Measurements from ENCODE around the gene ERGIC1.
A peak's percentile ranks its signal among the peaks of the same experiment; 100 is the strongest.

Gene ERGIC1

DNA sequence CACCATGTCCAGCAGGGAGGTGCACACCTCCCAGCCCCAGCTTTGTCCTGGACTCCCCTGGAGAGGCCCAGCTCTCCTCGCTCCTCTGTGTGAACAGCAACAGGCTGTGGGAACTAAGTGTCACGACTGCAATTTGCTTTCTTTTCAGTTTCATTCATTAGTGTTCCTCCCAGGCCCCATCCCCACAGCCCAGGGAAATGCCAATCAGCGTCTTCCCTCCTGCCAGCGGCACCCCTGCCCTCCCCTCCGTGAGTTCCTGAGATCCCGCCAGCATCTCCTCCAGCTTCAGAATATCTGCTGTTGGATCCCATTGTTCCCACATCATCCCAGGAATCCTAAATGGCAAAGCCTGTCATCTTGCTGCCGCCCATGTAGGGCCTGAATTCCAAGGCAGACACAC is 112.1 kb downstream of the ERGIC1 start:
- Histone ChIP-seq H3K4me3 (no peak overlapping the region), H3K27ac (no peak overlapping the region)

DNA sequence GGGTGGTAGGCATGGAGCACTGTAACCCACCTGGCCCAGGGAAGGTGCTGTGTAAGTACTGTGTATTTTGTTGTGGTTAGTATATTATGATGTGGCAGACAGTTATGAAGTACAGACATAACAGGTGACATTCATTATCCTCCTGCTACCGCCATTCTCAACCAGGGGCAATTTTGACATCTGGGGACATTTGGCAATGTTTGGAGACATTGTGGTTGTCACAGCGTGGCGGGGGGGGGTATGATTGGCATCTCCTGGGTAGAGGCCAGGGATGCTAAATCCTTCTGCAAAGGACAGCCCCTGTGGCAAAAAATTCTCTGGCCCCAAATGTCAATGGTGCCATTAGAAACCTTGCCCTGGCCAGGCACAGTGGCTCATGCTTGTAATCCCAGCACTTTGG is 115.4 kb downstream of the ERGIC1 start:
- Histone ChIP-seq H3K4me3 (no peak overlapping the region), H3K27ac (no peak overlapping the region)

DNA sequence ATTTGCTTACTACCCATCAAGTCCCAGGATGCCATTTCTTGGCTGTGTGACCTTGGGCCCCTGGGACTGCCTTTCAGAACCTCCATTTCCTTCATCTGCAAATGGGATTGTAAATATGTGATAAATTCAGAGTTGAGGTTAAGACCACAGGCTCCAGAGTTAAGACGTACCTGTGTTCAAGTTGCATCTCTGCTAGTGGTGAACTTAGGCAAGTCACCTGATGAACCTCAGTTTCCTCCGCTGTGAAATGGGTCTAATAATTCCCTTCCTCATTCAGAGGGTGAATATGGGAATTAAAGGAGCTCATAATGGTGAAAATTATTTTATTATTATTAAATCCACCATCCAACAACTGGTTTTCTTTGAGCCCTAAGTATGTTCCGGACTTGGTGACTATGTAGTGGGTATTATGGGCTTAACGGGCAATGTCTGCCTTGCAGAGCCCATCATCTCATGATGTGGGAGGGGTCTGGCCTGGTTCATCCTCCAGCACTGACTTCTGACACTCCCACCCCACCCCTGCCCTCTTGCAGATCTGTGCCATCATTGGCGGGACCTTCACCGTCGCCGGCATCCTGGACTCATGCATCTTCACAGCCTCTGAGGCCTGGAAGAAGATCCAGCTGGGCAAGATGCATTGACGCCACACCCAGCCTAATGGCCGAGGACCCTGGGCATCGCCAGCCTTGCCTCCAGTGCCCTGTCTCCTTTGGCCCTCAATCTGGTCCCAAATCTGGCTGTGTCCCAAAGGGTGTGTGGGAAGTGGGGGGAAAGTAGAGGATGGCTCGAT is 116.3 kb downstream of the ERGIC1 start:
- Histone ChIP-seq H3K27ac (no peak overlapping the region), H3K4me3 (no peak overlapping the region)

DNA sequence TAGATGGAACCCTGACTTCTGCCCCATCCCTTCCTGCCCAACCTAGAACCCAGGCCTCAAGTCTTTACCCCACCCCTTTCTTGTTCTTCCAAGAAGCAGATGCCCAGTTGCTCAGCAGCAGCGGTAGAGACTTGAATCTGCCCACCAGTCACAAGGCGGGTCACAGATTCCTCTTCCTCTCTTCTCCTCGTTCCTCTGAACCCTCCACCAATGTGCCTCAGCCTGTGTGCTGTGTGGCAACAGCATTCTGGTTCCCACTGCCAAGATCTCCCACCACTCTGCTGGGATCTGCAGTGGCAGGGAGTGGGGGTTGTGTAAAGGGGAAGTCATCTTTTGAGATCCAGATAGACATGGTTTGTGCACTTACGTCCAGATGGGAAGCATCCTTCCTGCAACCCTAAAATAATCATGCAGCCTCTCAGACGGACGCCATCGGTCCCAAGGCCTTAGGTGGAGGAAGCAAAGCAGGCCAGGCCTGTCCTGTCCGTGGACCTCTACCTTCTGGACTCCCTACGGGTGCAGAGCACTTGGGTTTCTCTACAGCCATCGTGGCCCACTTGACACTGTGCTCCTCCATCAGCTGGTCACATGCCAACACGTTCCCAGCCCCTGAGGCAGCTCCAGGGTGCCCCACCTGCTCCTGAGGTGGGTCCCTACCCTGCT is 117.5 kb downstream of the ERGIC1 start:
- Histone ChIP-seq H3K4me3 (no peak overlapping the region), H3K27ac (peak overlapping the region in 1 of 21 experiments; percentile 21)

DNA sequence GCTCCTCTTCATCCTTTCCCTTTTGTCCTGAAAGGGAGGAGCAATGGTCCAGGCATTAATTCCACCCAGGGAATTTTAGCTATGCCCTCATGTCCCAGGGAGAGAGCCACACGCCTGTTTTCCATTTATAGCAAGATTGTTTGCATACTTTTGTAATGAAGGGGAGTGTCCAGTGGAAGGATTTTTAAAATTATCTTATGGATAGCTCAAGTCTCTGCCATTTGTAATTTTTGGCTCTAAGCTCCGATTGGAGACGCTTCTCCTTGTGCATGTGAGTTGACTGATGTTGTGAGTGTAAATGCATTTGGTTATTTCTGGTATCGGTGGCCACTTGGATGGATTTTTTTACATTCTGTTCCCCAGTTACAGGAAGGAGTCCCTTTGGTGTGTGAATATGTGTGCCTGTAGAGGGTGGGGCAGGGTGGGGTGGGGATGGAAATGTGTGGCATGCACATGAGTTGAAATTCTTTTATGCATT is 118.0 kb downstream of the ERGIC1 start:
- Histone ChIP-seq H3K27ac (no peak overlapping the region), H3K4me3 (no peak overlapping the region)

DNA sequence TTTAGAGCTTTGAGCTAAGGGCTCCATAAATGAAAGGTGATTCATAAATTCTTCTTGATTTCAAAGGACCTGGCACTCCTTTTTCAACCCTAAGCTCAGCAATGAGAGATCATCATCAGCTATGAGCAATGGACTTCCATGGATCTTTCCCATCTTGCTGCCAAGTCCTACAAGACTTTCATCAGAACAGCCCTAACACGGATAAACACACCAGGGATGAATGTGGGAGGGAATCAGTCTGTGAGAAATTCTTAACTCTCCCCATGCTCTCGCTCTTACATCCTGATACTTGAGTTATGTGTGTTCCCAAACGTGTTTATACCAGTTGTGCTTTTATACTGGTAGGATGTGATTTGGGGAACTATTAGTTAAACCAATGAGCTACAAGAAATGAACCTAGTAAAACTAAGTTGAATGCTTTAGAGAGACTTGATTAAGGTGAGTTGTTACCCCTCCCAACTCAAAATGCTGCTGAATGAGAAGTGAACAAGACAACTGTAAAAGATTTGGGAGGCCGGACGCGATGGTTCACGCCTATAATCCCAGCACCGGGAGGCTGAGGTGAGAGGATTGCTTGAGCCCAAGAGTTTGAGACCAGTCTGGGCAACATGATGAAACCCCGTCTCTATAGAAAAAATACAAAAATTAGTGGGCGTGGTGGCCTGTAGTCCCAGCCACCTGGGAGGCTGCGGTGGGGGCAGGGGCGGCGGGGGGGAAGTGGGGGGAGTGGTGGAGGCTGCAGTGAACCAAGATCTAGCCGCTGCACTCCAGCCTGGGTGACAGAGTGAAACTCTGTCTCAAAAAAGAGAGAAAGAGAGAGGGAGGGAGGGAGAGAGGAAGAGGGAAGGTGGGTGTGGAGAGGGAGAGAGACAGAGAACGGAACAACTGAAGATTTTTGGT is 120.0 kb downstream of the ERGIC1 start:
- peak overlapping the region in 3 of 21 experiments; percentile 11 to 44 (median 39) for H3K27ac ChIP-seq
- no peak overlapping the region for H3K4me3 ChIP-seq

DNA sequence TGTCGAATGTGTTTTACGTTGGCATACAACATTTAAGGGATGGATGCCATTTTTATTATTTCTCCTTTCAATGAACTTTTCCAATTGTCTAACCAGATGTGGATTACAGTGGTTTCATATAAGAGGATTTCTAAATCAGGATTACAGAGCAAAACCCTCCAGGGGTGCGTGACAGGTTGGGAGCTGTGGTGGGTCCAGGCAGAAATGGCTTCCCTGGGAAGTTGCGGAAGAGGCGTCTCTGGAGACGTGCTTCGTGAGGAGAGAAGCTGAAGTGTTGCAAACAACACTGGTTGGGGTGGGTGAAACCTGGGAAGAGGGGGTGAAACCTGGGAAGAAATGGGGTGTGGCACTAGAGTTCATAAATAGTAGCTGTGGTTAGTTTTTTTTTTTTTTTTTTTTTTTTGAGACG is 120.7 kb downstream of the ERGIC1 start:
- H3K4me3 ChIP-seq, result no peak overlapping the region
- peak overlapping the region in 3 of 21 experiments; percentile 11 to 44 (median 39) for H3K27ac ChIP-seq

DNA sequence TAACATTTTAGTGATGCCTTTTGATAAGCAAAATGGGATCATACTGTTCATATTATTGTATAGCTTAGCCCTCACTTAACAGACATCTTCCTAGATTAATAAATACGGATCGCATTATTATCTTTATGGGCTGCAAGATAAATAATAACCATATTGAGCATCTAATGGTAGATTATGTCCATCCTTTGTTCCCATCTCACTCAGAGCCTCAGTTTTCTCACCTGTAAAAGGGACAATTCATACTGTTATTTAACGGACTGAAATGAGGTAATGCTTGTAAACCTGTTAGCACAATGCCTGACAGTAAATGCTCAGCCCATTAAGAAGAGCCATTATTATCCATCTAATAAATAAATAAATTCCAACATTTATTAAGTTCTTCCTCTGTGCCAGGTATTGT is 122.2 kb downstream of the ERGIC1 start:
- H3K4me3 ChIP-seq, result no peak overlapping the region
- H3K27ac ChIP-seq, result no peak overlapping the region

DNA sequence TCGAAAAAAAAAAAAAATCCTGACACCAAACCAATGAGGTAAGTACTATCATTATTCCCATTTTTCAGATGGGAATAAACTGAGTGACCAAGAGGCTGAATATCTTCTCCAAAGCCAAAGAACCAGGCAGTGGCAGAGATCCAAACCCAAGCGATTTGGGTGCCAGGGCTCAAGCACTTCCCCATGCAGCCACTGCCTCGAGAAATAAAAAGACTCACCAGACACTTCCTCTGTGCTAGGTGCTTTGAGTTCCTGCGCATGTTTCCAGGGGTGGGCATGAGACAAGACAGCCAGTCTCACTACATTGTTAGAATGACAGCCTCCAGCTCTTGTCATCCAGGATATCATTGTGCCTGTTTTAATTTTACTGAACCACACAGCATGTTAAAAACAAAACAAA is 122.9 kb downstream of the ERGIC1 start:
- no peak overlapping the region for H3K4me3 ChIP-seq
- H3K27ac ChIP-seq, result no peak overlapping the region

DNA sequence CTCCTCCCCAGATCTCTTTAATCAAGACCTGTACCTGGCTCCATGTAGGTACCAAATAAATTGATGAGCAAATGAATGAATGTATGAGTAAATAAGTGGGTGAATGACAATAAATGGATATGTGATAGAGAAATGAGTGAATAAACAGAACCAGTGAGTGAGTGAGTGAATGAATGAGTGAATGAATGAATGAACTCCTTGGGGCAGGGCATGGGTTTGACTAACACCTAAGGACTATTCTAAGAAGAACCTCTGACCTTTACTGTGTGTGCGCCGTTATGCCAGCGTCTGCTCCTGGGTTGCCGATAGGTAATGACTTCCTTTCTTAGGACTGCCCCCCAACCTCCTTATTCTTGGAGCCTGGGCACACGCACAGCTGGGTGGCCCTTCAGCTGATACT is 123.4 kb downstream of the ERGIC1 start:
- H3K27ac ChIP-seq, result no peak overlapping the region
- H3K4me3 ChIP-seq, result no peak overlapping the region

DNA sequence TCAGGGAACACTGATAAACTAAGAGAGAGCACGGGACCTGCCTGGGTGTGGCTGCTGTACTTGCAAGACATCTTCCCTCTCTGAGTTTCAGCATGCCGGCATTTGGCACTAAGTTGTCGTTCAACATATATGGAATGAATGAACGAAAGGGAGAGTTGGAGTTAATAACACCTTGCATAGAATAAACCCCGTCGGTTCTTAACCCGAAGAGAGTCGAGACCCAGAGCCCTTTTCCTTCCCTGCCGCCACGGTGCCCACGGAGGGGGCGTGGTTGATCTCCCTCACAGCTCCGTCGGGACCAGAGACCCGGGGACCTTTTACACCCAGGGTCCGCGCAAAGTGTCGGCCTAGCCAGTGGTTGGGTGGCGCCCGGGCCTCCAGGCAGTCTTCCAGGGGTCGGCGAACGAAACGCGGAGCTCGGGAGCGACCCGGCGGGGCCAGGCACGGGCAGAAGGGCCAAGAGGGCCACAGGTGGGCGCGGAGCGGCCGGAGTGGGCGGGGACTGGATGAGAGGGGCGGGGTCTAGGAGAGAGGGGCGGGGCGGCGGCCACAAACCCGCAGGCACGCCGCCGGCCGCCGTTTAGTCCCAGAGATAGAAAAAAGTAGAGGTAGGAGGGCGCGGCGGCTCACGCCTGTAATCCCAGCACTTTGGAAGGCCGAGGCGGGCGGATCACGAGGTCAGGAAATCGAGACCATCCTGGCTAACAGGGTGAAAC is 124.4 kb downstream of the ERGIC1 start:
- Histone ChIP-seq H3K27ac (peak overlapping the region in 20 of 21 experiments; percentile 78 to 94 (median 89)), H3K4me3 (peak overlapping the region; percentile 59 to 96 (median 91))

DNA sequence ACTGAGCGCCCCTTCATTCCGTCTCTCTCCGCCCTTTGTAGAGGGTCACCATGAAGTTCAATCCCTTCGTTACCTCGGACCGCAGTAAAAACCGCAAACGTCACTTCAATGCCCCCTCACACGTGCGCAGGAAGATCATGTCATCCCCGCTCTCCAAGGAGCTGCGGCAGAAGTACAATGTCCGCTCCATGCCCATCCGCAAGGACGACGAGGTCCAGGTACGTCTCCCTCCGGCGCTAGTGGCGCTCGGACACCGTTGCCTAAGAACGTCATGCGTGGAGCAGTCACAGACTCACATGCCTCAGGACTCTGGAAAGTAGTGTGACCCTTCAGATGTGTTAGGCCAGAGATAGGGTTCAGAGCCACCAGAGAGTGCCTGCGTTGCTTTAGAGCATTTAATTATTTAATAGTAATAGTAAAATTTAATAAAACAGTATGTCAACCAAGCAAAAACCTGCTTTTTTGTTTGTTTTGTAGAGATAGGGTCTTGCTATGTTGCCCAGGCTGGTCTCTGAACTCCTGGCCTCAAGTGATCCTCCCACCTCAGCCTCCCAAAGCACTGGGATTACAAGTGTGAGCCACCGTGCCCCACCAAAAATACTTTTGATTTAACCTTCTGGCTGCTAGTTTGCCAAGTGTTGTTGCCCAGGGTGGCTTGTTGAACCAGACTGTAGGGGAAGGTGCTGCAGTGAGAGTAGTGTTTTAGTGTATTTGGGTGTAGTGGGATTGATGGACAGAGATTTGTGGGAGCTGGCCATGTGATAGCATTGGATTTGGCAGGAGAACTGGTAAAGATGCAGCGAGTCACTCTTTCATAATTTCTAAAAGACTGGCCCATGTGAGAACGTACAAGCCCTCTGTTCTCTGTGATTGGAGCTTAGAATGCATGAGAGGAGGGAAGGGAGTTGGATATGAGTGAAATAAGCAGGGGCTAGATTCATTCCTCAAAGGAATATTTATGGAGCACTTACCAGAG is 126.1 kb downstream of the ERGIC1 start:
- Histone ChIP-seq H3K4me3 (peak overlapping the region; percentile 59 to 96 (median 91)), H3K27ac (peak overlapping the region in 20 of 21 experiments; percentile 78 to 94 (median 89))

DNA sequence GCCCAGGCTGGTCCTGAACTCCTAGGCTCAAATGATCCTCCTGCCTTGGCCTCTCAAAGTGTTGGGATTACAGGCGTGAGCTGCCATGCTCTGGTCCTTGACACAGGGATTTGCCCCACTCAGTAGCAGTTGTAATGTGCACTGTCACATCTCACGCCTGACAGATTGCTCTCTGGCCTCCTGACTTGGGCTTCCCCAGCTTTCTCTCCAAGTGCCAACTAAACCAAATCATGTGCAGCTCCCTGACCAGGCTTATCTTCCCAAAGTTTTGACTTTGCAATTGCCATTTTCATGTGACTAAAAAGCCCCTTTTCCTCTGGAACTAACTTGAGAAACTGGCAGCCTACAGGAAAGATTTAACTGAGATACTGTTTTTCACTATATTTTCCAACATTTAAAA is 135.9 kb downstream of the ERGIC1 start:
- Histone ChIP-seq H3K4me3 (no peak overlapping the region), H3K27ac (peak overlapping the region in 1 of 21 experiments; percentile 37)

DNA sequence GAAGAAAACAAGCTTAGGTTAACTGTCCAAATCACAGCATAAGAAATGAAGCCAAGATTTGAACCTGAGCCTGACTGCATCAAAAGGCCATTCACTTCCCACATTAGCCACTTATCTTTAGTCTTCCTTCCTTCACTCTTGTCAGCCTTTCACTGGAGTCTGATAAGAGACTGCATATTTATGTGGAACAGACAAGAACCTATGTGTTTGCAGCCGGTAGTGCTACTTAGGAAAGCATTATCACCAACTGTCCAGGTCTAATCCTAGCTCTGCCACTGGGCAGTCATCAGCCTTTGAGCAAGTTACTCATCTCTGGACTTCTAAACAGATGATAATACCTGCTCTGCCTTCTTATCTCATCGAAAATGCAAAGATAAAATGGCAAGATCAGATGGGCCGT is 137.4 kb downstream of the ERGIC1 start:
- Histone ChIP-seq H3K4me3 (no peak overlapping the region), H3K27ac (no peak overlapping the region)

DNA sequence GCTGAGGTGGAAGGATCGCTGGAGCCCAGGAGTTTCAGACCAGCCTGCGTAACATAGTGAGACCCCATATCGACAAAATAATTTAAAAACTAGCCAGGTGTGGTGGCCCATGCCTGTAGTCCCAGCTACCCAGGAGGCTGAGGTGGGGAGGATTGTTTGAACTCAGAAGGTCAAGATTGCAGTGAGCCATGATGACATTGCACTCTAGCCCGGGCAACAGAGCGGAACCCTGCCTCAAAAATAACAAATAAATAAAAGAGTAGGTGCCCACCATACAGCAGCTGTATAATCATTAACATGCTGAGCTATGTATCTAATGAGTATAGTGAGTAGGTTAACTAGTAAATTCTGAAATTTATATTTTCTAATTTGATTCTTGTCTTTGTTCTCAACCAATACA is 138.5 kb downstream of the ERGIC1 start:
- no peak overlapping the region for H3K27ac ChIP-seq

DNA sequence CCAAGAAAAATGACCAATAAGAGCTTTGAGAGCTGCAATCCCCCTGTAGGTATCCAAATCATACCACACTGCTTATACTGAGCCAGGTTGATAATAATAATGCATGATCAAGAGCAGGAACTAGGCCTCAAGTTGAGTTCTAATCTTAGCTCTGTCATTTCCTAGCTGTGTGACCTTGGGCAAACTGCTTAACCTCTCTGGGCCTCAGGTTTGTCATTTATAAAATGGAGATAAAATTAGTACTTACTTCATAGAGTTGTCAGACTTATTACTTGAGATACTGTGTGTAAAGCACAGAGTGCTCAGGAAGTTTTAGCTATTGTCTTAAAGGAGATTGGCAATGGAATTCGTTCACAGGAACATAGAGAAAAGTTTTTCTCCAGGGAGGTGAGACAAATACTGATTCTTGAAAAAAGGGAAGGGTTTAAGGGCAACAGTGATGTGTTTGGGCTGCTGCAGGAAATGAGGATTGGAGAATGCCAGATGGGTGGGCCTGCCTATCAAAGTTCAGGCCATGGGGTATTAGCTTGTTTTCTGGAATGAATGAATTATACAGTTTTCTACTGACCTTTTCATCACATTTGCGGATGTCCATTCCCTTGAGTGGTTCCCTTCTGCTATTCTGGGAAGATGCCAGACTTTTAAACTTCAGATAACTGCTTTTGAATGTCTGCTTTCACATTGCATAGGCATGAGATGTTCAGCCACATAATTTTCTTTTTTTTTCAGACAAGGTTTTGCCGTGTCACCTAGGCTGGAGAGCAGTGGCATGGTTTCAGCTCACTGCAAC is 139.3 kb downstream of the ERGIC1 start:
- no peak overlapping the region for H3K27ac ChIP-seq
- no peak overlapping the region for H3K4me3 ChIP-seq

More for the DNA sequence above, 138.5 kb downstream of the ERGIC1 start:
- no peak overlapping the region for H3K4me3 ChIP-seq

DNA sequence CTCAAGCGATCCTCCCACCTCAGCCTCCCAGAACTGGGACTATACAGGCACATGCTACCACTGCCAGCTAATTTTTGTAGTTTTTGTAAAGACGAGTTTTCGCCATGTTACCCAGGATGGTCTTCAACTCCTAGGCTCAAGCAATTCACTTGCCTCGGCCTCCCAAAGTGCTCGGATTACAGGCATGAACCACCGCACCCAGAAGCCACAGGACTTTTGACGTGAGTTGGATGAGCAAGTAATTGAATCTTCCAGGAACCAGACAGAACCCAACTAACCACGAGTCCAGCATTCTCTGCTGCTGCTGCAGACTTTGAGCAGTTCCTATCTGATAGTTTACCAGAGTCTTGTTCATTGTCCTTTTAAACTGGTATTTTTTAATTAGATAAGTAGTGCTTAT is 139.9 kb downstream of the ERGIC1 start:
- H3K27ac ChIP-seq, result no peak overlapping the region

DNA sequence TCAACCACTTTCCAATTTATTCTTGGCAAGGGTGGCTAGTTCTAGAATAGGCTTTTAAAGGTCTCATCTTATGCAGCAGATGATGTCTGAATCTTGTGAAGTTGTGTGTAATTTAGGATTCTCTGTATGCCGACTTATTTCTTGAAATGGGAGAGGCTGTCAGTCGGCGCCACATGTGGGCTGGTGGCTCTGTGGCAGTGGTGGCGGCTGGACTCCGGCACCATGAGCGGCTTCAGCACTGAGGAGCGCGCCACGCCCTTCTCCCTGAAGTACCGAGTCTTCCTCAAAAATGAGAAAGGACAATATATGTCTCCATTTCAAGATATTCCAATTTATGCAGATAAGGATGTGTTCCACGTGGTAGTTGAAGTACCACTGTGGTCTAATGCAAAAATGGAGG is 141.2 kb downstream of the ERGIC1 start:
- no peak overlapping the region for H3K27ac ChIP-seq
- H3K4me3 ChIP-seq, result no peak overlapping the region

More for the DNA sequence above, 139.9 kb downstream of the ERGIC1 start:
- no peak overlapping the region for H3K4me3 ChIP-seq

Measured in skin epidermis (tissue), 12 donors.